ENCODE results near the gene SMARCE1. TPM values are rescaled to one million over a fixed set of nuclear protein-coding genes. Genes with fewer than 3 reads are reported as not detected.

SMARCE1 gene
- total RNA-seq (103 and 116 TPM in 2 replicates), polyA plus RNA-seq (99.9 and 109 TPM in 2 replicates)

- no peaks in the 10 kb centered on the region for H3K9me2 ChIP-seq (replicated peaks; ENCODE audit: insufficient read depth)
These were observed at the start of gene SMARCE1 for GRCh38 chr17:40647624-40648383. TSS of gene SMARCE1 (minus strand) at chr17:40647818. CDS start at chr17:40645802, 2,016 bp downstream.

GRCh38 chr17:40697297-40697696 is 49.7 kb upstream of the SMARCE1 start:
- Histone ChIP-seq H2AFZ (peak overlapping the region; percentile 2), H3K4me3 (no peak overlapping the region), H4K20me1 (ENCODE audit: insufficient read depth, poor library complexity, severe bottlenecking) (no peaks in the 10 kb centered on the region), H3K79me2 (no peaks in the 10 kb centered on the region), H3K27me3 (no peaks in the 10 kb centered on the region), H3K27ac (peak overlapping the region; percentile 23), H3K4me1 (ENCODE audit: insufficient read depth) (peaks cover 29% of the 10 kb centered on the region), H3K9me2 (replicated peaks; ENCODE audit: insufficient read depth) (no peaks in the 10 kb centered on the region), H3K36me3 (replicated peaks; ENCODE audit: insufficient read depth, low read depth) (no peaks in the 10 kb centered on the region), H3K9me3 (ENCODE audit: low read depth) (no peaks in the 10 kb centered on the region), H3K4me2 (peak overlapping the region; percentile 67)
- no peak for TF ChIP-seq EZH2phosphoT487 (IDR thresholded peaks at IDR 0.05; ENCODE audit: low read depth, severe bottlenecking, unreplicated experiment)
- no peak for TF ChIP-seq CTCF (IDR thresholded peaks at IDR 0.05; ENCODE audit: poor library complexity)
- TF ChIP-seq EZH2 (IDR thresholded peaks at IDR 0.05; ENCODE audit: borderline replicate concordance), result no peak
- WGBS (ENCODE audit: low lambda C conversion rate, missing lambda C conversion rate), result 20% methylated on average over 7 of the region's 7 CpGs
- no peak for DNase-seq (ENCODE audit: low spot score)

More at GRCh38 chr17:40647624-40648383, at the start of gene SMARCE1:
- Histone ChIP-seq H3K9me3 (ENCODE audit: low read depth) (no peaks in the 10 kb centered on the region), H4K20me1 (ENCODE audit: insufficient read depth, poor library complexity, severe bottlenecking) (peaks cover 5% of the 10 kb centered on the region), H3K4me2 (peak within 1 kb of the TSS; percentile 91), H3K27ac (peak within 1 kb of the TSS; percentile 100), H3K36me3 (replicated peaks; ENCODE audit: insufficient read depth, low read depth) (no peaks in the 10 kb centered on the region), H2AFZ (peak within 1 kb of the TSS; percentile 99), H3K79me2 (peaks cover 63% of the 10 kb centered on the region), H3K27me3 (no peaks in the 10 kb centered on the region), H3K4me3 (peak within 1 kb of the TSS; percentile 98), H3K4me1 (ENCODE audit: insufficient read depth) (peaks cover 28% of the 10 kb centered on the region)
- peak; percentile 87 for DNase-seq (ENCODE audit: low spot score)
- WGBS (ENCODE audit: low lambda C conversion rate, missing lambda C conversion rate), result 2% methylated on average over 63 of the region's 64 CpGs
- no peak for TF ChIP-seq EZH2 (IDR thresholded peaks at IDR 0.05; ENCODE audit: borderline replicate concordance)
- no peak for TF ChIP-seq EZH2phosphoT487 (IDR thresholded peaks at IDR 0.05; ENCODE audit: low read depth, severe bottlenecking, unreplicated experiment)
- no peak for TF ChIP-seq CTCF (IDR thresholded peaks at IDR 0.05; ENCODE audit: poor library complexity)

GRCh38 chr17:40696651-40697072 is 49.0 kb upstream of the SMARCE1 start:
- Histone ChIP-seq H3K27me3 (no peaks in the 10 kb centered on the region), H4K20me1 (ENCODE audit: insufficient read depth, poor library complexity, severe bottlenecking) (no peaks in the 10 kb centered on the region), H3K27ac (no peak overlapping the region), H3K9me2 (replicated peaks; ENCODE audit: insufficient read depth) (no peaks in the 10 kb centered on the region), H3K4me2 (peak overlapping the region; percentile 67), H3K4me3 (no peak overlapping the region), H3K4me1 (ENCODE audit: insufficient read depth) (peaks cover 29% of the 10 kb centered on the region), H3K9me3 (ENCODE audit: low read depth) (no peaks in the 10 kb centered on the region), H3K36me3 (replicated peaks; ENCODE audit: insufficient read depth, low read depth) (no peaks in the 10 kb centered on the region), H3K79me2 (no peaks in the 10 kb centered on the region), H2AFZ (no peak overlapping the region)
- 86% methylated on average over 3 of the region's 3 CpGs for WGBS (ENCODE audit: low lambda C conversion rate, missing lambda C conversion rate)
- TF ChIP-seq EZH2 (IDR thresholded peaks at IDR 0.05; ENCODE audit: borderline replicate concordance) (no peak), CTCF (IDR thresholded peaks at IDR 0.05; ENCODE audit: poor library complexity) (no peak), EZH2phosphoT487 (IDR thresholded peaks at IDR 0.05; ENCODE audit: low read depth, severe bottlenecking, unreplicated experiment) (no peak)
- DNase-seq (ENCODE audit: low spot score), result no peak

Data from hepatocyte (in vitro differentiated cells).